GM12878 (cell line): ENCODE data around the gene AP1M1. TPM values are rescaled to one million over a fixed set of nuclear protein-coding genes. Genes with fewer than 3 reads are reported as not detected.

Experiments
- EP300 ChIP-seq, 2 experiments: fragments of 150-350 bp in 1 of 2; IDR thresholded peaks; 2 replicates each; pipeline ENCODE4 v1.6.1; 2011 to 2012; ENCODE audit warnings: low read depth in 2 of 2, low read length in 2 of 2, borderline replicate concordance in 1 of 2, improper control_type of control experiment in 1 of 2, inconsistent platforms in 1 of 2; ENCODE audit not compliant: control insufficient read depth in 1 of 2
- FOXK2 ChIP-seq: fragments of 450-650 bp; IDR thresholded peaks from 2 replicates; pipeline ENCODE4 v1.6.1; 2017; ENCODE audit warnings: mild to moderate bottlenecking, moderate library complexity
- JUND ChIP-seq: IDR thresholded peaks from 2 replicates; pipeline ENCODE4 v1.6.1; 2012; ENCODE audit warnings: low read depth, mild to moderate bottlenecking, low read length, improper control_type of control experiment, moderate library complexity
- MEF2B ChIP-seq: fragments of 450-650 bp; IDR thresholded peaks from 2 replicates; pipeline ENCODE4 v1.6.1; 2018; ENCODE audit warnings: mild to moderate bottlenecking, moderate library complexity; ENCODE audit not compliant: partially characterized antibody, poor library complexity, severe bottlenecking
- MTA2 ChIP-seq: fragments of 450-650 bp; IDR thresholded peaks from 2 replicates; pipeline ENCODE4 v1.6.1; 2016; ENCODE audit warnings: low read depth, mild to moderate bottlenecking, moderate library complexity
- NR2C2 ChIP-seq: IDR thresholded peaks from 2 replicates; pipeline ENCODE4 v1.6.1; 2011; ENCODE audit warnings: borderline replicate concordance, low read depth; ENCODE audit not compliant: control insufficient read depth, insufficient read length
- PML ChIP-seq: IDR thresholded peaks from 2 replicates; pipeline ENCODE4 v1.6.1; 2012; ENCODE audit warnings: low read length, inconsistent platforms
- RUNX3 ChIP-seq: IDR thresholded peaks from 2 replicates; pipeline ENCODE4 v1.6.1; 2012; ENCODE audit warnings: low read length, inconsistent platforms
- SIN3A ChIP-seq: IDR thresholded peaks from 2 replicates; pipeline ENCODE4 v1.6.1; 2012; ENCODE audit warnings: low read depth, low read length, improper control_type of control experiment
- SIX5 ChIP-seq: IDR thresholded peaks from 2 replicates; pipeline ENCODE4 v1.6.1; 2011; ENCODE audit warnings: mild to moderate bottlenecking, low read depth, low read length, moderate library complexity; ENCODE audit not compliant: severe bottlenecking
- SMAD5 ChIP-seq: IDR thresholded peaks from 2 replicates; pipeline ENCODE4 v1.6.1; 2016; ENCODE audit warnings: antibody characterized with exemption, low read depth
- SMC3 ChIP-seq: IDR thresholded peaks from 2 replicates; pipeline ENCODE4 v1.6.1; 2011; ENCODE audit warnings: low read length, improper control_type of control experiment, borderline replicate concordance
- SPI1 ChIP-seq: IDR thresholded peaks from 2 replicates; pipeline ENCODE4 v1.6.1; 2011; ENCODE audit warnings: low read depth, mild to moderate bottlenecking, low read length, moderate library complexity, borderline replicate concordance; ENCODE audit not compliant: insufficient read depth
- WRNIP1 ChIP-seq: IDR thresholded peaks from 2 replicates; pipeline ENCODE4 v1.6.1; 2011; ENCODE audit warnings: low read depth, low read length, improper control_type of control experiment, borderline replicate concordance
- YY1 ChIP-seq: IDR thresholded peaks from 2 replicates; pipeline ENCODE4 v1.6.1; 2011; ENCODE audit warnings: low read depth, mild to moderate bottlenecking, low read length
- ZNF217 ChIP-seq: fragments of 450-650 bp; IDR thresholded peaks from 2 replicates; pipeline ENCODE4 v1.6.1; 2017; ENCODE audit warnings: antibody characterized with exemption, mild to moderate bottlenecking
- polyA plus RNA-seq, 11 experiments: library from polyadenylated mRNA; depleted of rRNA in 4 of 11; unstranded in 6 of 11; stranded (reverse) in 5 of 11; fragments of >200 nt; fragmentation: Nextera tagmentation in 4 of 11; fragmentation: Illumina TruSeq in 1 of 11; extraction: Ambion mirVana in 4 of 11; extraction: Trizol in 1 of 11; gene quantifications; 1 replicate in 1 of 11; 2 replicates in 10 of 11; pipeline versions ENCODE4 v1.2.1 to v1.2.3, GENCODE V29; 2011 to 2016; ENCODE audit warnings: inconsistent platforms in 2 of 11, missing spikeins in 2 of 11, low read depth in 1 of 11
- total RNA-seq, 4 experiments: library from RNA; depleted of rRNA in 3 of 4; stranded (reverse); fragments of >200 nt in 3 of 4; fragmentation: Illumina TruSeq in 1 of 4; extraction: Trizol in 1 of 4; gene quantifications; 2 replicates each; pipeline versions ENCODE4 v1.2.1 to v1.2.3, GENCODE V29; 2013 to 2021
- TF ChIP-seq, protein P1 (sequence below): fragments of 450-650 bp; IDR thresholded peaks from 2 replicates; pipeline ENCODE4 v1.6.1; 2017; ENCODE audit warnings: mild to moderate bottlenecking
- TF ChIP-seq, protein P2 (sequence below): fragments of 450-650 bp; conservative IDR thresholded peaks from 2 replicates; pipeline ENCODE4 v1.6.1; 2017; ENCODE audit warnings: mild to moderate bottlenecking, moderate library complexity
- TF ChIP-seq, protein P3 (sequence below): fragments of 450-650 bp; IDR thresholded peaks from 2 replicates; pipeline ENCODE4 v1.6.1; 2016; ENCODE audit warnings: mild to moderate bottlenecking, moderate library complexity, borderline replicate concordance
- TF ChIP-seq, protein P4 (sequence below): IDR thresholded peaks from 2 replicates; pipeline ENCODE4 v1.6.1; 2012; ENCODE audit warnings: low read depth, low read length, improper control_type of control experiment

AP1M1 gene
- total and polyA plus RNA-seq, 10 of the 15 experiments (the other 5 are each of a cell fraction or from before 2014, with no cell fraction given): 1.0 to 116 (median 44.7) TPM

DNA sequence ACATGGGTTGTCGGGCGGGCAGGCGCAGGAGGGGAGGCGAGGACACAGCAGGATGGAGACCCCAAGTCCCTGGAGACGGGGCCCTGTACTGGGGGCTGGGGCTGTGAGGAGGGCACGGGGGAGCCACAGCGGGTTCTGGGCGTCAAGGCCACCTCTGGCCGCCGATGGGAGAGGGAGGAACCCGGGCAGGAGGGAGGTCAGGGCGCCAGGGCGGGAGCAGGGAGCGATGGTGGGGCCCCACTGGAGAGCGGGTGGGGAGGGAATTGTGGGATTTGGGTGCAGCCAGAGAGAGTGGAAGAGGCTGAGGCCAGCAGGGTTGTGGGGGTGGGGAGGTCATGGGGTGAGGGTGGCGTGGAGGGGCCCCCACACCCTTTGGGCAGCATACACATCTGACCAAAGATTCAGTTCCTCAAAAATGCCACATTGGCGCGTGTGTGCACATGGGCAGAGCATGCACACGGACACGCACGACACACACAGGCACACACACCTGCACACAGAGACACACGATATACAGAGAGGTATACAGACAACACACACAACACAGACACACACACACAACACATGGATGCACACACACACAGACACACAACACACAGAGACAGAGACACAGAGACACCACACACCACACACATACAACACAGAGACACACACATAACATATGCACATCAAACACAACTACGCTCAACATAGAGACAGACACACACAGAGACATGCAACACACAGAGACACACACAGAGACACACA lies 54.9 kb downstream of the AP1M1 start (continued):
- TF ChIP-seq, protein P1, sequence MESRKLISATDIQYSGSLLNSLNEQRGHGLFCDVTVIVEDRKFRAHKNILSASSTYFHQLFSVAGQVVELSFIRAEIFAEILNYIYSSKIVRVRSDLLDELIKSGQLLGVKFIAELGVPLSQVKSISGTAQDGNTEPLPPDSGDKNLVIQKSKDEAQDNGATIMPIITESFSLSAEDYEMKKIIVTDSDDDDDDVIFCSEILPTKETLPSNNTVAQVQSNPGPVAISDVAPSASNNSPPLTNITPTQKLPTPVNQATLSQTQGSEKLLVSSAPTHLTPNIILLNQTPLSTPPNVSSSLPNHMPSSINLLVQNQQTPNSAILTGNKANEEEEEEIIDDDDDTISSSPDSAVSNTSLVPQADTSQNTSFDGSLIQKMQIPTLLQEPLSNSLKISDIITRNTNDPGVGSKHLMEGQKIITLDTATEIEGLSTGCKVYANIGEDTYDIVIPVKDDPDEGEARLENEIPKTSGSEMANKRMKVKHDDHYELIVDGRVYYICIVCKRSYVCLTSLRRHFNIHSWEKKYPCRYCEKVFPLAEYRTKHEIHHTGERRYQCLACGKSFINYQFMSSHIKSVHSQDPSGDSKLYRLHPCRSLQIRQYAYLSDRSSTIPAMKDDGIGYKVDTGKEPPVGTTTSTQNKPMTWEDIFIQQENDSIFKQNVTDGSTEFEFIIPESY: no peak
- peak; percentile 61 for TF ChIP-seq RUNX3
- TF ChIP-seq, protein P2, sequence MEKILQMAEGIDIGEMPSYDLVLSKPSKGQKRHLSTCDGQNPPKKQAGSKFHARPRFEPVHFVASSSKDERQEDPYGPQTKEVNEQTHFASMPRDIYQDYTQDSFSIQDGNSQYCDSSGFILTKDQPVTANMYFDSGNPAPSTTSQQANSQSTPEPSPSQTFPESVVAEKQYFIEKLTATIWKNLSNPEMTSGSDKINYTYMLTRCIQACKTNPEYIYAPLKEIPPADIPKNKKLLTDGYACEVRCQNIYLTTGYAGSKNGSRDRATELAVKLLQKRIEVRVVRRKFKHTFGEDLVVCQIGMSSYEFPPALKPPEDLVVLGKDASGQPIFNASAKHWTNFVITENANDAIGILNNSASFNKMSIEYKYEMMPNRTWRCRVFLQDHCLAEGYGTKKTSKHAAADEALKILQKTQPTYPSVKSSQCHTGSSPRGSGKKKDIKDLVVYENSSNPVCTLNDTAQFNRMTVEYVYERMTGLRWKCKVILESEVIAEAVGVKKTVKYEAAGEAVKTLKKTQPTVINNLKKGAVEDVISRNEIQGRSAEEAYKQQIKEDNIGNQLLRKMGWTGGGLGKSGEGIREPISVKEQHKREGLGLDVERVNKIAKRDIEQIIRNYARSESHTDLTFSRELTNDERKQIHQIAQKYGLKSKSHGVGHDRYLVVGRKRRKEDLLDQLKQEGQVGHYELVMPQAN: no peak
- peak; percentile 56; a peak in 2 of 4 replicates for TF ChIP-seq EP300 (IDR thresholded peaks at IDR 0.05; ENCODE audit: borderline replicate concordance in 1 of 2, control insufficient read depth in 1 of 2, low read depth in 2 of 2, low read length in 2 of 2)
- TF ChIP-seq JUND: no peak
- TF ChIP-seq ZNF217: no peak
- no peak for TF ChIP-seq YY1
- TF ChIP-seq SMC3: no peak
- no peak for TF ChIP-seq FOXK2
- no peak for TF ChIP-seq SIX5
- peak; percentile 49; the same call in 1 of the 2 replicates for TF ChIP-seq MTA2
- TF ChIP-seq SMAD5: no peak
- TF ChIP-seq SIN3A: no peak
- TF ChIP-seq MEF2B: peak; percentile 42
- no peak for TF ChIP-seq PML
- TF ChIP-seq, protein P3, sequence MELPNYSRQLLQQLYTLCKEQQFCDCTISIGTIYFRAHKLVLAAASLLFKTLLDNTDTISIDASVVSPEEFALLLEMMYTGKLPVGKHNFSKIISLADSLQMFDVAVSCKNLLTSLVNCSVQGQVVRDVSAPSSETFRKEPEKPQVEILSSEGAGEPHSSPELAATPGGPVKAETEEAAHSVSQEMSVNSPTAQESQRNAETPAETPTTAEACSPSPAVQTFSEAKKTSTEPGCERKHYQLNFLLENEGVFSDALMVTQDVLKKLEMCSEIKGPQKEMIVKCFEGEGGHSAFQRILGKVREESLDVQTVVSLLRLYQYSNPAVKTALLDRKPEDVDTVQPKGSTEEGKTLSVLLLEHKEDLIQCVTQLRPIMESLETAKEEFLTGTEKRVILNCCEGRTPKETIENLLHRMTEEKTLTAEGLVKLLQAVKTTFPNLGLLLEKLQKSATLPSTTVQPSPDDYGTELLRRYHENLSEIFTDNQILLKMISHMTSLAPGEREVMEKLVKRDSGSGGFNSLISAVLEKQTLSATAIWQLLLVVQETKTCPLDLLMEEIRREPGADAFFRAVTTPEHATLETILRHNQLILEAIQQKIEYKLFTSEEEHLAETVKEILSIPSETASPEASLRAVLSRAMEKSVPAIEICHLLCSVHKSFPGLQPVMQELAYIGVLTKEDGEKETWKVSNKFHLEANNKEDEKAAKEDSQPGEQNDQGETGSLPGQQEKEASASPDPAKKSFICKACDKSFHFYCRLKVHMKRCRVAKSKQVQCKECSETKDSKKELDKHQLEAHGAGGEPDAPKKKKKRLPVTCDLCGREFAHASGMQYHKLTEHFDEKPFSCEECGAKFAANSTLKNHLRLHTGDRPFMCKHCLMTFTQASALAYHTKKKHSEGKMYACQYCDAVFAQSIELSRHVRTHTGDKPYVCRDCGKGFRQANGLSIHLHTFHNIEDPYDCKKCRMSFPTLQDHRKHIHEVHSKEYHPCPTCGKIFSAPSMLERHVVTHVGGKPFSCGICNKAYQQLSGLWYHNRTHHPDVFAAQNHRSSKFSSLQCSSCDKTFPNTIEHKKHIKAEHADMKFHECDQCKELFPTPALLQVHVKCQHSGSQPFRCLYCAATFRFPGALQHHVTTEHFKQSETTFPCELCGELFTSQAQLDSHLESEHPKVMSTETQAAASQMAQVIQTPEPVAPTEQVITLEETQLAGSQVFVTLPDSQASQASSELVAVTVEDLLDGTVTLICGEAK: no peak
- no peak for TF ChIP-seq WRNIP1
- TF ChIP-seq SPI1: peak; percentile 92
- no peak for TF ChIP-seq NR2C2
- TF ChIP-seq, protein P4, sequence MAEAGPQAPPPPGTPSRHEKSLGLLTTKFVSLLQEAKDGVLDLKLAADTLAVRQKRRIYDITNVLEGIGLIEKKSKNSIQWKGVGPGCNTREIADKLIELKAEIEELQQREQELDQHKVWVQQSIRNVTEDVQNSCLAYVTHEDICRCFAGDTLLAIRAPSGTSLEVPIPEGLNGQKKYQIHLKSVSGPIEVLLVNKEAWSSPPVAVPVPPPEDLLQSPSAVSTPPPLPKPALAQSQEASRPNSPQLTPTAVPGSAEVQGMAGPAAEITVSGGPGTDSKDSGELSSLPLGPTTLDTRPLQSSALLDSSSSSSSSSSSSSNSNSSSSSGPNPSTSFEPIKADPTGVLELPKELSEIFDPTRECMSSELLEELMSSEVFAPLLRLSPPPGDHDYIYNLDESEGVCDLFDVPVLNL: no peak
